ENCODE results near the gene CUTA. TPM values are rescaled to one million over a fixed set of nuclear protein-coding genes. Genes with fewer than 3 reads are reported as not detected.

CUTA gene
- polyA plus RNA-seq, 1 of the 3 experiments (the other 2 are of a cell fraction) = 444 TPM

DNA sequence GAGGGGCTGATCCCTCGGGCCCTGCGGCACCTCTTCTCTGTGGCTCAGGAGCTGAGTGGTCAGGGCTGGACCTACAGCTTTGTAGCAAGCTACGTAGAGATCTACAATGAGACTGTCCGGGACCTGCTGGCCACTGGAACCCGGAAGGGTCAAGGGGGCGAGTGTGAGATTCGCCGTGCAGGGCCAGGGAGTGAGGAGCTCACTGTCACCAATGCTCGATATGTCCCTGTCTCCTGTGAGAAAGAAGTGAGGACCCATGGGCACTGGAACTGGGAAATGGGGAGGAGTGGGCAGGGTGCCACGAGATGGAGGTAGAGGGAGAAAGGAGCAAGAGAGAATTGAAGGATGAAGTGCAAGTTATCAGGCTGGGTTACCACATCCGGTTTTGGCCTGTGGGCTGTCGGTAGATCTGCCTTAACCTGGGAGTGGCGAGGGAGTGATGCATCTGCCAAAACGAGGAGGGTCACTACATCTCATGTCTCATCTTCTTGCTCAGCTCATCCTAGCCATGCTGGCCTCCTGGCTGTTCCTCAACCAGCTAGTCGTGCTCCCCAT, 12.4 kb downstream of the CUTA start:
- no peak for DNase-seq
- H3K27ac ChIP-seq (ENCODE audit: low read depth in 2 of 2, low read length in 1 of 2) = no peak overlapping the region
- peaks cover 32% of the 10 kb centered on the region; the same call in 1 of the 2 replicates for H3K79me2 ChIP-seq (ENCODE audit: insufficient read depth)
- 85% methylated on average over 14 of the region's 15 CpGs for WGBS (ENCODE audit: low lambda C conversion rate)
- TF ChIP-seq, protein P1, sequence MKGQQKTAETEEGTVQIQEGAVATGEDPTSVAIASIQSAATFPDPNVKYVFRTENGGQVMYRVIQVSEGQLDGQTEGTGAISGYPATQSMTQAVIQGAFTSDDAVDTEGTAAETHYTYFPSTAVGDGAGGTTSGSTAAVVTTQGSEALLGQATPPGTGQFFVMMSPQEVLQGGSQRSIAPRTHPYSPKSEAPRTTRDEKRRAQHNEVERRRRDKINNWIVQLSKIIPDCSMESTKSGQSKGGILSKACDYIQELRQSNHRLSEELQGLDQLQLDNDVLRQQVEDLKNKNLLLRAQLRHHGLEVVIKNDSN (IDR thresholded peaks at IDR 0.05; ENCODE audit: borderline replicate concordance, low read depth) = no peak
- TF ChIP-seq EZH2phosphoT487 (IDR thresholded peaks at IDR 0.05; ENCODE audit: borderline replicate concordance, low read depth) (no peak), GATA2 (CRISPR knock-in tag; IDR thresholded peaks at IDR 0.05) (no peak), GABPA (IDR thresholded peaks at IDR 0.05; ENCODE audit: low read depth) (no peak), NRF1 (IDR thresholded peaks at IDR 0.05; ENCODE audit: low read depth, low read length) (no peak), RAD21 (IDR thresholded peaks at IDR 0.05; ENCODE audit: low read length) (no peak), JUND (IDR thresholded peaks at IDR 0.05) (no peak), RCOR1 (IDR thresholded peaks at IDR 0.05; ENCODE audit: low read length) (no peak), EP300 (IDR thresholded peaks at IDR 0.05; ENCODE audit: borderline replicate concordance in 1 of 2, low read depth in 1 of 2, low read length in 1 of 2) (no peak), FOSL2 (IDR thresholded peaks at IDR 0.05; ENCODE audit: borderline replicate concordance, low read depth) (no peak)
- TF ChIP-seq, protein P2, sequence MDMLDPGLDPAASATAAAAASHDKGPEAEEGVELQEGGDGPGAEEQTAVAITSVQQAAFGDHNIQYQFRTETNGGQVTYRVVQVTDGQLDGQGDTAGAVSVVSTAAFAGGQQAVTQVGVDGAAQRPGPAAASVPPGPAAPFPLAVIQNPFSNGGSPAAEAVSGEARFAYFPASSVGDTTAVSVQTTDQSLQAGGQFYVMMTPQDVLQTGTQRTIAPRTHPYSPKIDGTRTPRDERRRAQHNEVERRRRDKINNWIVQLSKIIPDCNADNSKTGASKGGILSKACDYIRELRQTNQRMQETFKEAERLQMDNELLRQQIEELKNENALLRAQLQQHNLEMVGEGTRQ (IDR thresholded peaks at IDR 0.05; ENCODE audit: borderline replicate concordance, low read depth, low read length) = no peak
- H4K20me1 ChIP-seq (ENCODE audit: insufficient read depth) = no peaks in the 10 kb centered on the region
- H3K4me1 ChIP-seq (ENCODE audit: control insufficient read depth in 1 of 2, insufficient read depth in 2 of 2, low read depth in 1 of 2, low read length in 1 of 2) = peaks cover 0 to 5% of the 10 kb centered on the region in 2 experiments; a peak in 1 of 4 replicates
- ChIA-PET POLR2A (no interaction called here), CTCF (interaction anchor here (0.7 to 2.6 kb wide), 5 partner anchors 8 to 31 kb away, joined by 3 to 8 read pairs (median 3); partner anchors contain the start of gene KIFC1)
- no peaks in the 10 kb centered on the region for H3K9me3 ChIP-seq
- H3K9me2 ChIP-seq = no peaks in the 10 kb centered on the region
- no peak overlapping the region for H3K9ac ChIP-seq
- H3F3A ChIP-seq (replicated peaks; ENCODE audit: insufficient read depth) = peaks cover 39% of the 10 kb centered on the region
- peaks cover 12 to 34% of the 10 kb centered on the region in 2 experiments for H3K36me3 ChIP-seq (replicated peaks in 1 of 2; ENCODE audit: control insufficient read depth in 1 of 2, insufficient read depth in 2 of 2, low read length in 1 of 2)
- no peak overlapping the region for H3K4me2 ChIP-seq
- no peak overlapping the region for H3K4me3 ChIP-seq (ENCODE audit: low read depth in 2 of 2, low read length in 1 of 2)
- H3K27me3 ChIP-seq (ENCODE audit: insufficient read depth) = no peaks in the 10 kb centered on the region
- H2AFZ ChIP-seq (ENCODE audit: low read depth) = no peak overlapping the region

DNA sequence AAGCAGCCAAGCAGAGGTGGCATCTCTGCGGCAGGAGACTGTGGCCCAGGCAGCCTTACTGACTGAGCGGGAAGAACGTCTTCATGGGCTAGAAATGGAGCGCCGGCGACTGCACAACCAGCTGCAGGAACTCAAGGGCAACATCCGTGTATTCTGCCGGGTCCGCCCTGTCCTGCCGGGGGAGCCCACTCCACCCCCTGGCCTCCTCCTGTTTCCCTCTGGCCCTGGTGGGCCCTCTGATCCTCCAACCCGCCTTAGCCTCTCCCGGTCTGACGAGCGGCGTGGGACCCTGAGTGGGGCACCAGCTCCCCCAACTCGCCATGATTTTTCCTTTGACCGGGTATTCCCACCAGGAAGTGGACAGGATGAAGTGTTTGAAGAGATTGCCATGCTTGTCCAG, 13.0 kb downstream of the CUTA start:
- H3K27ac ChIP-seq (ENCODE audit: low read depth in 2 of 2, low read length in 1 of 2) = no peak overlapping the region
- no peaks in the 10 kb centered on the region for H3K9me2 ChIP-seq
- no peak overlapping the region for H2AFZ ChIP-seq (ENCODE audit: low read depth)
- 95% methylated on average over 12 of the region's 17 CpGs for WGBS (ENCODE audit: low lambda C conversion rate)
- CTCF ChIA-PET = interaction anchor here (0.7 to 1.9 kb wide), 3 partner anchors 10 to 19 kb away, joined by 3 to 6 read pairs (median 3); partner anchors contain the start of gene KIFC1
- no peaks in the 10 kb centered on the region for H4K20me1 ChIP-seq (ENCODE audit: insufficient read depth)
- peaks cover 0 to 5% of the 10 kb centered on the region in 2 experiments; a peak in 1 of 4 replicates for H3K4me1 ChIP-seq (ENCODE audit: control insufficient read depth in 1 of 2, insufficient read depth in 2 of 2, low read depth in 1 of 2, low read length in 1 of 2)
- POLR2A ChIA-PET = no interaction called here
- H3K79me2 ChIP-seq (ENCODE audit: insufficient read depth) = peaks cover 37% of the 10 kb centered on the region; the same call in 1 of the 2 replicates
- peaks cover 12 to 34% of the 10 kb centered on the region in 2 experiments for H3K36me3 ChIP-seq (replicated peaks in 1 of 2; ENCODE audit: control insufficient read depth in 1 of 2, insufficient read depth in 2 of 2, low read length in 1 of 2)
- no peak overlapping the region for H3K9ac ChIP-seq
- no peak overlapping the region for H3K4me3 ChIP-seq (ENCODE audit: low read depth in 2 of 2, low read length in 1 of 2)
- H3F3A ChIP-seq (replicated peaks; ENCODE audit: insufficient read depth) = peaks cover 39% of the 10 kb centered on the region
- H3K9me3 ChIP-seq = no peaks in the 10 kb centered on the region
- no peaks in the 10 kb centered on the region for H3K27me3 ChIP-seq (ENCODE audit: insufficient read depth)
- TF ChIP-seq RCOR1 (IDR thresholded peaks at IDR 0.05; ENCODE audit: low read length) = no peak
- no peak for TF ChIP-seq NRF1 (IDR thresholded peaks at IDR 0.05; ENCODE audit: low read depth, low read length)
- TF ChIP-seq CHD2 (IDR thresholded peaks at IDR 0.05; ENCODE audit: low read length, partially characterized antibody) = no peak
- TF ChIP-seq, protein P3, sequence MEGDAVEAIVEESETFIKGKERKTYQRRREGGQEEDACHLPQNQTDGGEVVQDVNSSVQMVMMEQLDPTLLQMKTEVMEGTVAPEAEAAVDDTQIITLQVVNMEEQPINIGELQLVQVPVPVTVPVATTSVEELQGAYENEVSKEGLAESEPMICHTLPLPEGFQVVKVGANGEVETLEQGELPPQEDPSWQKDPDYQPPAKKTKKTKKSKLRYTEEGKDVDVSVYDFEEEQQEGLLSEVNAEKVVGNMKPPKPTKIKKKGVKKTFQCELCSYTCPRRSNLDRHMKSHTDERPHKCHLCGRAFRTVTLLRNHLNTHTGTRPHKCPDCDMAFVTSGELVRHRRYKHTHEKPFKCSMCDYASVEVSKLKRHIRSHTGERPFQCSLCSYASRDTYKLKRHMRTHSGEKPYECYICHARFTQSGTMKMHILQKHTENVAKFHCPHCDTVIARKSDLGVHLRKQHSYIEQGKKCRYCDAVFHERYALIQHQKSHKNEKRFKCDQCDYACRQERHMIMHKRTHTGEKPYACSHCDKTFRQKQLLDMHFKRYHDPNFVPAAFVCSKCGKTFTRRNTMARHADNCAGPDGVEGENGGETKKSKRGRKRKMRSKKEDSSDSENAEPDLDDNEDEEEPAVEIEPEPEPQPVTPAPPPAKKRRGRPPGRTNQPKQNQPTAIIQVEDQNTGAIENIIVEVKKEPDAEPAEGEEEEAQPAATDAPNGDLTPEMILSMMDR (IDR thresholded peaks at IDR 0.05) = no peak
- no peak for TF ChIP-seq TAF1 (IDR thresholded peaks at IDR 0.05; ENCODE audit: borderline replicate concordance, low read depth, low read length)
- TF ChIP-seq JUND (IDR thresholded peaks at IDR 0.05) = no peak
- TF ChIP-seq, protein P4, sequence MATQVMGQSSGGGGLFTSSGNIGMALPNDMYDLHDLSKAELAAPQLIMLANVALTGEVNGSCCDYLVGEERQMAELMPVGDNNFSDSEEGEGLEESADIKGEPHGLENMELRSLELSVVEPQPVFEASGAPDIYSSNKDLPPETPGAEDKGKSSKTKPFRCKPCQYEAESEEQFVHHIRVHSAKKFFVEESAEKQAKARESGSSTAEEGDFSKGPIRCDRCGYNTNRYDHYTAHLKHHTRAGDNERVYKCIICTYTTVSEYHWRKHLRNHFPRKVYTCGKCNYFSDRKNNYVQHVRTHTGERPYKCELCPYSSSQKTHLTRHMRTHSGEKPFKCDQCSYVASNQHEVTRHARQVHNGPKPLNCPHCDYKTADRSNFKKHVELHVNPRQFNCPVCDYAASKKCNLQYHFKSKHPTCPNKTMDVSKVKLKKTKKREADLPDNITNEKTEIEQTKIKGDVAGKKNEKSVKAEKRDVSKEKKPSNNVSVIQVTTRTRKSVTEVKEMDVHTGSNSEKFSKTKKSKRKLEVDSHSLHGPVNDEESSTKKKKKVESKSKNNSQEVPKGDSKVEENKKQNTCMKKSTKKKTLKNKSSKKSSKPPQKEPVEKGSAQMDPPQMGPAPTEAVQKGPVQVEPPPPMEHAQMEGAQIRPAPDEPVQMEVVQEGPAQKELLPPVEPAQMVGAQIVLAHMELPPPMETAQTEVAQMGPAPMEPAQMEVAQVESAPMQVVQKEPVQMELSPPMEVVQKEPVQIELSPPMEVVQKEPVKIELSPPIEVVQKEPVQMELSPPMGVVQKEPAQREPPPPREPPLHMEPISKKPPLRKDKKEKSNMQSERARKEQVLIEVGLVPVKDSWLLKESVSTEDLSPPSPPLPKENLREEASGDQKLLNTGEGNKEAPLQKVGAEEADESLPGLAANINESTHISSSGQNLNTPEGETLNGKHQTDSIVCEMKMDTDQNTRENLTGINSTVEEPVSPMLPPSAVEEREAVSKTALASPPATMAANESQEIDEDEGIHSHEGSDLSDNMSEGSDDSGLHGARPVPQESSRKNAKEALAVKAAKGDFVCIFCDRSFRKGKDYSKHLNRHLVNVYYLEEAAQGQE (IDR thresholded peaks at IDR 0.05; ENCODE audit: low read depth, low read length) = no peak
- TF ChIP-seq, protein P5, sequence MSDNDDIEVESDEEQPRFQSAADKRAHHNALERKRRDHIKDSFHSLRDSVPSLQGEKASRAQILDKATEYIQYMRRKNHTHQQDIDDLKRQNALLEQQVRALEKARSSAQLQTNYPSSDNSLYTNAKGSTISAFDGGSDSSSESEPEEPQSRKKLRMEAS (IDR thresholded peaks at IDR 0.05; ENCODE audit: low read depth) = no peak
- no peak for TF ChIP-seq YY1 (IDR thresholded peaks at IDR 0.05; ENCODE audit: low read depth)
- DNase-seq = no peak
- no peak overlapping the region for H3K4me2 ChIP-seq

Data from SK-N-SH (cell line).